Karpas-422 (cell line): ENCODE data around the gene IFT74. TPM values are rescaled to one million over a fixed set of nuclear protein-coding genes. Genes with fewer than 3 reads are reported as not detected.

ENCODE experiments used
- DNase-seq: peaks from one replicate; pipeline ENCODE4 v3.0.0-alpha.2; 2015
- H2AFZ ChIP-seq: fragments of 200-600 bp; sonication (generic); 2 replicates; pipeline ENCODE4 v1.6.1; 2014; ENCODE audit warnings: antibody characterized with exemption, low read length, mixed read lengths
- H3K27ac ChIP-seq: fragments of 200-600 bp; sonication (generic); 2 replicates; pipeline ENCODE4 v1.5.1; 2014; ENCODE audit warnings: mild to moderate bottlenecking, low read length, moderate library complexity
- H3K27me3 ChIP-seq: fragments of 200-600 bp; sonication (generic); 2 replicates; pipeline ENCODE4 v1.6.1; 2014; ENCODE audit warnings: low read length, mixed read lengths
- H3K36me3 ChIP-seq: fragments of 200-600 bp; sonication (generic); 2 replicates; pipeline ENCODE4 v1.6.1; 2014; ENCODE audit warnings: low read length, mixed read lengths; ENCODE audit not compliant: insufficient read depth
- H3K4me1 ChIP-seq: fragments of 200-600 bp; sonication (generic); 2 replicates; pipeline ENCODE4 v1.6.1; 2014; ENCODE audit warnings: mild to moderate bottlenecking, low read length, mixed read lengths
- H3K4me2 ChIP-seq: fragments of 200-600 bp; sonication (generic); 2 replicates; pipeline ENCODE4 v1.6.1; 2014; ENCODE audit warnings: low read length, low read depth, mild to moderate bottlenecking; ENCODE audit not compliant: poor library complexity, severe bottlenecking
- H3K4me3 ChIP-seq: fragments of 200-600 bp; sonication (generic); 2 replicates; pipeline ENCODE4 v1.5.1; 2014; ENCODE audit warnings: mild to moderate bottlenecking, antibody characterized with exemption, low read length, mixed read lengths
- H3K79me2 ChIP-seq: fragments of 200-600 bp; sonication (generic); 2 replicates; pipeline ENCODE4 v1.6.1; 2014; ENCODE audit warnings: mild to moderate bottlenecking, low read length, mixed read lengths
- H3K9ac ChIP-seq: fragments of 200-600 bp; sonication (generic); 2 replicates; pipeline ENCODE4 v1.6.0; 2014; ENCODE audit warnings: low read length
- H3K9me2 ChIP-seq: fragments of 200-600 bp; sonication (generic), shearing (Covaris generic); replicated peaks from 2 replicates; pipeline ENCODE4 v1.6.0; 2014; ENCODE audit warnings: mild to moderate bottlenecking, low read length, moderate library complexity; ENCODE audit not compliant: insufficient read depth
- H3K9me3 ChIP-seq: fragments of 300-700, 200-600 bp; sonication (generic); 2 replicates; pipeline ENCODE4 v1.6.1; 2014; ENCODE audit warnings: low read length, mixed read lengths
- H4K20me1 ChIP-seq: fragments of 200-600 bp; sonication (generic); 2 replicates; pipeline ENCODE4 v1.6.1; 2014; ENCODE audit warnings: mild to moderate bottlenecking, antibody characterized with exemption, low read length, low read depth; ENCODE audit not compliant: insufficient read depth
- total RNA-seq: library from RNA; depleted of rRNA; stranded (reverse); fragments of >200 nt; shearing (Covaris generic); gene quantifications from 2 replicates; pipeline ENCODE4 v1.2.3, GENCODE V29; 2014; ENCODE audit warnings: low replicate concordance

The IFT74 gene
- total RNA-seq, 1 experiment from 2014 or later = 29.3 TPM

DNA sequence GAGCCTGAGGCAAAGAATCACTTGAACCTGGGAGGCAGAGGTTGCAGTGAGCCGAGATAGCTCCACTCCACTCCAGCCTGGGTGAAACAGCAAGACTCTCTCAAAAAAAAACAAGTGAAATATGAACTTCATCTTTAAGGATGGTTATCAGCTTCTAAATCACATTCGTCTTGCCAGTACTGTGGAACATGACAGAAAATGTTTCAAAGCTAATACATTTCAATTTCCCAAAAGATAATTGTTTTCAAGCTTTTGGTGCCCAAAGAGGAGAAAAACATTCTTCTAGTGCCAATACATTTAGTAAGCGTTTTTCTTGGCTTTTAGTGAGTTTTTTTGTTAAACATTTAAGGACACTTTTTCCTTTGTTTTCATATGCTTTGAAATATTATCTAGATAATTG, 4.4 kb upstream of the IFT74 start:
- no peaks in the 10 kb centered on the region for H4K20me1 ChIP-seq
- no peak for DNase-seq
- no peaks in the 10 kb centered on the region for H3K9me2 ChIP-seq
- H3K27me3 ChIP-seq = no peaks in the 10 kb centered on the region
- H3K9ac ChIP-seq = no peak overlapping the region
- no peak overlapping the region for H3K4me3 ChIP-seq
- H3K9me3 ChIP-seq = no peaks in the 10 kb centered on the region
- H2AFZ ChIP-seq = no peak overlapping the region
- H3K36me3 ChIP-seq = no peaks in the 10 kb centered on the region
- H3K79me2 ChIP-seq = peaks cover 17% of the 10 kb centered on the region
- H3K27ac ChIP-seq = no peak overlapping the region
- peaks cover 33% of the 10 kb centered on the region for H3K4me1 ChIP-seq
- H3K4me2 ChIP-seq = no peak overlapping the region

DNA sequence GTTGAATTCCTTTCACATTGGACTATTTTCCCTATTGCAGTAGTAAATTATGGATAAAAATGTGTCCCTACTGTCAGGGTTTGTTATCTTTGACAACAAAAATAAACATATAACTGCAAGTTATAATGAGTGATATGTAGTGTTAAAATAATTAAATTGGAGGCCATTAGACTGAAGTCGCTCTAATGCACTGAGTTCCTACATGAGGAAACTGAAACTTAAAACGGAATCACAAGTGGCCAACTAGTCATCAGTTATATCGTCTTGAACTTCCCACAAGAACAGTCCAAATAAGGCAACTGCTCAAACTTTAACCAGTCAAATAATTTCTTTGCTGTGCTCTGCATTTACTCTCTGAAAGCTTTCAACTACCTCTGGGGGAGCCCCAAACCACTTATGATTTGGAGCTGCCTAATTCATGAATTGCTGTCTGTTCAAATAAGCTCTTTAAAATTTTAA, 2.1 kb upstream of the IFT74 start:
- no peaks in the 10 kb centered on the region for H3K27me3 ChIP-seq
- H3K9me3 ChIP-seq = no peaks in the 10 kb centered on the region
- H3K9ac ChIP-seq = peak overlapping the region; percentile 93
- peaks cover 28% of the 10 kb centered on the region for H3K79me2 ChIP-seq
- peak overlapping the region; percentile 90 for H3K4me3 ChIP-seq
- no peaks in the 10 kb centered on the region for H3K36me3 ChIP-seq
- peak; percentile 75 for DNase-seq
- H2AFZ ChIP-seq = peak overlapping the region; percentile 40
- H3K4me2 ChIP-seq = peak overlapping the region; percentile 84
- no peaks in the 10 kb centered on the region for H3K9me2 ChIP-seq
- H3K4me1 ChIP-seq = peaks cover 35% of the 10 kb centered on the region
- H4K20me1 ChIP-seq = no peaks in the 10 kb centered on the region
- peak overlapping the region; percentile 83 for H3K27ac ChIP-seq

- Histone ChIP-seq H3K79me2 (peaks cover 40% of the 10 kb centered on the region), H3K36me3 (no peaks in the 10 kb centered on the region), H2AFZ (peak overlapping the region; percentile 71), H3K9me3 (no peaks in the 10 kb centered on the region), H3K4me2 (peak overlapping the region; percentile 84), H3K4me3 (peak overlapping the region; percentile 90), H3K4me1 (peaks cover 33% of the 10 kb centered on the region), H3K9ac (peak overlapping the region; percentile 93), H3K9me2 (no peaks in the 10 kb centered on the region), H3K27me3 (no peaks in the 10 kb centered on the region), H3K27ac (peak overlapping the region; percentile 83), H4K20me1 (no peaks in the 10 kb centered on the region)
- peak; percentile 79 for DNase-seq
Measured at GRCh38 chr9:26955222-26955903, 849 bp upstream of the IFT74 start.

- Histone ChIP-seq H3K9me3 (no peaks in the 10 kb centered on the region), H3K4me1 (peaks cover 33% of the 10 kb centered on the region), H3K9me2 (no peaks in the 10 kb centered on the region), H3K36me3 (no peaks in the 10 kb centered on the region), H3K27ac (peak overlapping the region; percentile 83), H2AFZ (no peak overlapping the region), H3K79me2 (peaks cover 51% of the 10 kb centered on the region), H3K9ac (peak overlapping the region; percentile 93), H3K4me2 (peak overlapping the region; percentile 84), H3K4me3 (peak overlapping the region; percentile 90), H4K20me1 (no peaks in the 10 kb centered on the region), H3K27me3 (no peaks in the 10 kb centered on the region)
- DNase-seq = no peak
Measured at GRCh38 chr9:26956860-26957233, 635 bp downstream of the IFT74 start.

GRCh38 chr9:26971721-26972120, 15.5 kb downstream of the IFT74 start:
- no peak for DNase-seq
- H3K27me3 ChIP-seq = no peaks in the 10 kb centered on the region
- no peaks in the 10 kb centered on the region for H3K9me3 ChIP-seq
- H3K4me3 ChIP-seq = no peak overlapping the region
- no peak overlapping the region for H3K4me2 ChIP-seq
- no peak overlapping the region for H3K27ac ChIP-seq
- no peak overlapping the region for H3K9ac ChIP-seq
- no peaks in the 10 kb centered on the region for H3K9me2 ChIP-seq
- H3K36me3 ChIP-seq = peaks cover 9% of the 10 kb centered on the region; the same call in 1 of the 2 replicates
- no peaks in the 10 kb centered on the region for H3K4me1 ChIP-seq
- peaks cover 98% of the 10 kb centered on the region for H3K79me2 ChIP-seq
- no peak overlapping the region for H2AFZ ChIP-seq
- H4K20me1 ChIP-seq = no peaks in the 10 kb centered on the region

DNA sequence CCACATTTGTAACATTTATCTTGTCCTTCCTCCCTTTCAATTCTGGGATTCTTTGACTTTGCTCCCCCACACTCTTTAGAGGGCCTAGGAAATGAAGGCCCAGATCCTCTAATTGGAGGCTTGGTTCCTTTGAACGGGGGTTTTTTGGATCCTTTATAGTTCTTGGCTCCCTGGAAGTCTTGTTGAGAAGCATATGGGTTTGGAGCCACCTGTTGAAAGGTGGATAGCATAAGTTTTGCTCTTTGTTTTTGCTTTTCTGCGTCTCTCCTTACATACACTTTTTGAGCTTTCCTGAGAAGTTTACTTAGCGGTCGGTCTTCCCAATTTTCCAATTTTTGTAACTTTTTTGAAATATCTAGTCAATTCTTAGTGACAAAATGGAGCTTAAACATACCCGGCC, 17.8 kb downstream of the IFT74 start:
- Histone ChIP-seq H2AFZ (no peak overlapping the region), H3K4me2 (no peak overlapping the region), H3K9ac (no peak overlapping the region), H3K36me3 (peaks cover 9% of the 10 kb centered on the region; the same call in 1 of the 2 replicates), H3K27me3 (no peaks in the 10 kb centered on the region), H3K9me3 (no peaks in the 10 kb centered on the region), H3K4me3 (no peak overlapping the region), H3K9me2 (no peaks in the 10 kb centered on the region), H4K20me1 (no peaks in the 10 kb centered on the region), H3K79me2 (peaks cover 88% of the 10 kb centered on the region), H3K4me1 (0 out of 2 replicates have a peak, but pooled peaks cover 3% of the 10 kb centered on the region), H3K27ac (no peak overlapping the region)
- DNase-seq = no peak

DNA sequence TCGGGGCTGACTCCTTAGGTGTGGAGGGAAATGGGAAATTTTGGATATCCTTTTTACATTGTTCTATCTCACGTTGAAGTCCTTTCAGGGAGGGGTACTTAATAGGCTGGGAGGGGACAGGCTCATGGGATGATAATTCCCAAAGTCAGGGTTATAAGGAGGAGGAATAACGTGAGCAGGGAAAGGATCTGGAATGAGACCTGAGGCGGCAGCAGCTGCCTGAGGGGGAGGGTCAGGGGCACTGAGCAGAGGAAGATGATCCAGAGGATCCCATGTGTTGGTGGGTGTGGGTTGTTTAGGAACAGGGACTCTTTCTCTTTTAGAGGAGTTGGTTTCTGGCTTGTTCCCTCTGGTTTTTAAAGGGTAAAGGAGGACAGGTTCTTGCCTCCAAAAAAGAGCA, 18.7 kb downstream of the IFT74 start:
- H3K79me2 ChIP-seq = peaks cover 78% of the 10 kb centered on the region
- H2AFZ ChIP-seq = no peak overlapping the region
- H3K4me2 ChIP-seq = no peak overlapping the region
- no peak for DNase-seq
- no peaks in the 10 kb centered on the region for H3K9me3 ChIP-seq
- H3K36me3 ChIP-seq = peaks cover 7% of the 10 kb centered on the region; the same call in 1 of the 2 replicates
- H4K20me1 ChIP-seq = no peaks in the 10 kb centered on the region
- H3K27me3 ChIP-seq = no peaks in the 10 kb centered on the region
- H3K9me2 ChIP-seq = no peaks in the 10 kb centered on the region
- H3K4me1 ChIP-seq = 0 out of 2 replicates have a peak, but pooled peaks cover 3% of the 10 kb centered on the region
- H3K4me3 ChIP-seq = no peak overlapping the region
- no peak overlapping the region for H3K9ac ChIP-seq
- H3K27ac ChIP-seq = no peak overlapping the region

DNA sequence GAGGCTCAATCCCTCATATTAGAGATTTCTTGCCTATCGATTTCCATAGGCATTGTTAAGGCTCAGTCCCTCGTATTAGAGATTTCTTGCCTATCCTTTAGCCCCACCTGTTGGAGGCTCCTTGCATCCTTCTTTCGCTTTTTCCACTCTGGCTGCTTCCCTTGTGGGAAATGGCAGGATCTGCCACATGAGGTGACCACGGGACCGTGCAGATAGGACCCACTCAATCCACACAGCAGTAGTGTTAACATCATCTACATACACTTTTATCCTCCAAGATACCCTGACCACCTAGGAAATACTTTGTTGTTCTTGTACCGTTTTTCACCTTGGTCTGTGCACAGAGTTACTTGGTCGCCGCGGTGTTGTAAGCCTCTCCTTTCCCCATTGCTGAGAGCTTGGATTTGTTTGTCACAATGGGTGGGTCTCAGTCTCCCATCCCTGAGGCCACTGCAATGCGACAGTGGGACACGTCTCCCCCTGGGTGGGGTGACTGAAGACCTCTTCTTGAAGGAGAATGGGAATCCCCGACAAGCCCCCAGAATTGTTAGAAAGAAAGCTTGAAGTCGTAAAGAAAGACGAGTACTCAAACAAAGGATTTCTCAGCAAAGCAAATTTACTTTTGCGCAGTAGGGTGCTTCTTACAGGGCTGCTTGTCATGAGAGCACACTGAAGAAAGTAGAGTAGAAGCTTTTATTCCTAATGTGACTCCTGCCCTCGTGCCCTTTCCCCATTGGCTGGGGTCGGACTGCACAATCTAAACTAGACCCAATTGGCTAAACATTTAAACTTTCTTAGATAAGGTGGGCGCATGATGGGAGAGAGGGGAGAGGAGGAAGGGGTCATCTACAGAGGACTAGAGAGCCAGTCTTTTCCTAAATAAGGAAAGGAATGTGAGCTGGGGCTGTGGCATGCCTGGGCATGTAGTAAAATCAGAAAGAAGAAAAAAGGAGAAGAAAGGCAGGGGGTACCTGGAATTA, 19.8 kb downstream of the IFT74 start:
- Histone ChIP-seq H3K79me2 (peaks cover 70% of the 10 kb centered on the region), H3K9me2 (no peaks in the 10 kb centered on the region), H4K20me1 (no peaks in the 10 kb centered on the region), H3K4me2 (no peak overlapping the region), H3K9me3 (no peaks in the 10 kb centered on the region), H3K4me1 (0 out of 2 replicates have a peak, but pooled peaks cover 6% of the 10 kb centered on the region), H3K4me3 (no peak overlapping the region), H3K36me3 (no peaks in the 10 kb centered on the region; the same call in 1 of the 2 replicates), H3K27me3 (no peaks in the 10 kb centered on the region), H3K9ac (no peak overlapping the region), H3K27ac (no peak overlapping the region), H2AFZ (no peak overlapping the region)
- DNase-seq = peak; percentile 63
